Stimulated activated CD4-positive, alpha-beta T cell treated with anti-CD3 and anti-CD28 coated beads, Interleukin-4, amount 100 ng/mL, for 4 hours (primary cell): ENCODE results near the gene YTHDC1.
"Not testable (repeated sequence)": the region's sequence is repeated elsewhere in the genome, so short reads cannot be mapped to it uniquely, and the experiment has no call there.

Experiments used
- DNase-seq, 2 experiments: peaks; one replicate each; pipeline ENCODE4 v3.0.0-alpha.2; 2020

The YTHDC1 gene

DNA sequence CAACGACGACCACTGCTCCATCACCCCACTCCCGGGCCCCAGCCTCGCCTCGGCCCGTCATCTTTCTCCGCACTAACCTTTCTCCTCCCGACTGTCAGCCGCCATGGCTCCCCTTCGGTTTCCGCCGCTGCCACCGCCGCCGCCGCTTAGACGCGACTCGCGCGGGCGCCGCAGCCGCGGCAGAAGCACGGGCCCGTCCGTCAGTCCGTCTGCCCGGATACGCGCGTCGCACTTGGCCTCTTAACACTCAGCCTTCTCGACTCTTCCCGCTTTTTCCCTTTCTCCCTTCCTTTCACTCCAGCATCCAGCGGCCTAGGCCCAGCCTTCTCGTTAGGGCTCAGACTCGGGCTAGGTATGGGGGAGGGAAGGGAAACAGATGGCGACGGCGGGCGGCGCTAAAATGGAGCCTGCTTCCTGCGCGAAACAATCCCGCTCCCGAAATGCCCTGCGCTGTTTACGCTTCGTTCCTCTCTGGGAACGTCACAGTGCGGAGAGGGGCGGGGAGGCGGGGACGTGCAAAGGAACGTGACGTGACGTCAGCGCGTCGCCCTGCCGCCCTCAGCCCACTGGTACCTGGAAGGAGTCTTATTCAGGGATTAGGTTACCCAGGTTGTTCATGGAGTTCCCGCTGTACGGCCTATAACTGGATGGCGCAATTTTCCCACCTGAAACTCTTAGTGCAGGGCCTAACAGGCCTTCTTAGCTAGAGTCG lies at the start of gene YTHDC1:
Gene YTHDC1, minus strand, starts transcription at position 442 of the 712 bp plus-strand sequence. Its CDS starts 337 bp downstream, at position 105.
- peak; percentile 93 to 94 for DNase-seq

DNA sequence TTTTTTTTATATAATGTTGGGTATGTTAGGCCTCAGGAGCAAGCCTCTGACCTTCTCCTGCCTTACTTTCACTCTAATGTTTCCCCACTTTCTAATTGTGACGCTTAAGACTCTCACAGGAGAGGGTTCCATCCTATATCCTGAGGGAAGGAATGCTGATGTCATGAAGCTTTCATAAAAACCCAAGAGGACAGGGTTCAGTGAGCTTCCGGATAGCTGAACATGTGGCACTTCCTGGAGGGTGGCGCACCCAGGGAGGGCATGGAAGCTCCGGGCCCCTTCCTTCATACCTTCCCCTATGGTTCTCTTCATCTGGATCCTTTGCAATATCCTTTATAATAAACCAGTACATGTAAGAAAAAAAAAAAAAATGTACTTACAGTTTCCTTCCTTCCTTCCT lies 49.4 kb upstream of the YTHDC1 start:
- DNase-seq, result no peak

DNA sequence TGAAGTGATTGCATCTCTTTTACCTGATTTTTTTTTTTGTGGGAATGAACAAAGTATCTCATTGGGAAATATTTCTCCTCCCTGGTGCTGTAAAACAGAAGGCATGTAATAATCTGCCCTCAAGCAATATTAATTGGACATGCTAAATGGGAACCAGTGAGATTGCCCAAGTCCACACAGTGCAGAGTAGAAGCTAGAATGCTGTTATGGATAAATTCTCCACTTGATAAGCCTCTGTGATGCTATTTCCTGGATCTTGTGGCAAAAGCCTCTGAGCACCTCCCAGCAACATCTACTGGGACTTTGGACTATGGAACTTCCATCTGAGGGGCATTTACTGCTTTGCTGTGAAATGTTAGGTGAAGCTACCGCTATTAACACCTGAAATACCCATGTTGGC lies 46.9 kb upstream of the YTHDC1 start:
- no peak for DNase-seq

DNA sequence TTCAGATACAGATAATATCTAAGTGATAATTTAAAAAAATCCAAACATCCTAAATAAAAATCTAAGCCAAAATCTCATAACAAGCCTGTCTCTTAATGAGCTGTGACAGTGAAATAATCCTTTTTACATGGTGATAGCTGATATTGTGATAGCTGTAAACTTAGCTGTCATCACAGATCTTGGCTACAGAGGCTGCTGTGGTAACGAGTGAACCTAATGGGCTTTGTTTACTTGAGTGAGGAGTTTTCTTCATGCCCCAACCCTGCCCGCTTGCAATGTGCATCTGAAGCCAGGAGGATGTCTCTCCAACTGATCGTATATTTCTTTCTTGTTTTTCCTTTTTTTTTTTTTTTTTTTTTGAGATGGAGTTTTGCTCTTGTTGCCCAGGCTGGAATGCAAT lies 41.5 kb upstream of the YTHDC1 start:
- DNase-seq, result no peak

DNA sequence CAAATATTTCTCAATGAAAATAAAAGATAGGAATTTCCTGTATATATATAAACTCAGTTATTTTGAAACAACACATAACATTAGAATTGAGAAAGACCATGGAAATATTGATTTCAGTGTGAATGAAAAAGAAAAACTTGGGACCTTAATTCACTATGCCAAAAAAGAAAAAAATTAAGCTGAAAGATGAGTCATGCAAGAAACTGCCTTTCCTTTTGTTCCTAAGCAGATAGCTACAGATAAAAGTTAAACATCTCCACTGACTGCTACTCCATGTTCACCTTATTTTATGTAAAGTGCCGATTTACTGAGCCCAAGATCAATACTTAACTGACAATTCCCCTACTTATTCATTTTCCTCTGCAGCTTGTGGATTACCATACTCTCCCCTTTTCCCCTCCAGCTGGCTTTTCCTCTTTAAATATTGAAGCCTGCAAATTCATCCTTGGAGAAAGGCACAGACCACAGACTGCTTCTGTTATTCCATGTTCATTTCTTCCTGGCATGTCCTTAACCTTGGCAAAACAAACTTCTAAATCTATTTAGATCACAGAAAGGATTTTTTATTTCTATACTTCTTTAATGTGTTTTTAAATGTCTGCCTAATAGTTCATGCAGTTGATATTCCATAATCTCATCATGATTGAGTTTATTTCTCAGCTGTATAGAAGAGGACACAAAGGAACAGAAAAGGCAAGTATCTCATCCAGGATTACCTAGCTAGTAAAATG lies 40.5 kb upstream of the YTHDC1 start:
- DNase-seq, result no peak

DNA sequence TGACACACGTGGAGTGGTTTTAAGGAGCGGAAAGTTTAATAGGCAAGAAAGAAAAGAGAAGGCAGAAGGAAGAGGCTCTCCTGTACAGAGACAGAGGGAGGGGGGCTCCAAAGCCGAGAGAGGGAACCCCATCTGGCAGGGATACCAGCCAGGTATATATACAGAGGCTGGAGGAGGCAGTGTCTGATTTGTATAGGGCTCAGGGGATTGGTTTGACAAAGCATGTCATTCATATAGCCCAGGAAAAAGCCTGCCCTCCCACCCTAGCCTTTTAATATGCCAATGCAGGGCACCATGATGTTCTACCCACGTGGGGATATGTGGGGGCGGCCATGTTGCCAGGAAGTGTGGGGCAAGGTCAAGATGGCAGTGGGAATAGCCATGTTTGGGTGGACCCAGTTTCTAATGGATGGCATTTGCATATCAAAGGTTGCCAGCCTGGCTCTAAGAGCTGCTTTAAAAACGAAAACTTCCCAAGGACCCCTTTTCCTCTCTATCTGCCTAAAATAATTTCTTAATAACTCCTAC lies 39.6 kb upstream of the YTHDC1 start:
- DNase-seq, result not testable (repeated sequence)

DNA sequence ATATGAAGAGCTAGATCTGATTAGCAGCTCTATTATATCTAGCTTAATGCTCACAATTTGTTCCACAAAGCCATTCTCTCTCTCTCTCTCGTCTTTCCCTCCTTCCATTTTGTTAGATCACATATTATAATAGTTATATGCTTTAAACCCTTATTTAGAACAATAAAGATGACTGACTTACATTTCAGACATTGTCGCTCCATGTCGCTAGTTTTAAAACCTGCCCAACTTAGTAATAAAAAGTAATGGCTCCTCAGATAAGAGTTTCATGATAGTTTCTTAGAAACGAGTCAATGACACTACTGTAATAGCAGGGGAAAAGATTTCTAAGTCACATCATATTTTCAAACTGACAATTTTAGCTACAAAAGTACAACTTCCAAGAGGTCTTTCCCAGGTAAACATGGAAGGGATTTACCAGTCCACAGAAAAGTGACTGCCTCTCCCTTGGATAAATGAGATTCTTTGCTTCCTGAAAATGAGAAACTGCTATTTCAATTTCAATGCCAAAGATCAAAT lies 38.5 kb upstream of the YTHDC1 start:
- no peak for DNase-seq

DNA sequence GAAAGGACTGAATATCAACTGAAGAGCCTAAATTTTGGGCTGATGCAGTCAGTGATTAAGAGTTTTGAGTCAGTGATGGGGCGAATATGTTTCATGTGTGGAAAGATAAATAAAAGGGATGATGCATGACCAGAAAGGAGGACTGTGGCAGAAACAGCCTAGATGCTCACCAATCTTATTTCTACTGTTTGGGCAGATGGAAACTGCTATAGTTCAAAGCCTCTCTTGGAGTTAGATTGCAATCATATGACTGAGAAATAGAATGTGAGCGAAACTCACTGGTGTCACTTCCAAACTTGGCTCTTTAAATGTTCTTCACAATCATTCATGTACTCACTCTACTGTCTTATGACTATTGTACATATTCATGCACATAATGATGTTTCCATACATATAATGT lies 35.4 kb upstream of the YTHDC1 start:
- DNase-seq, result no peak

DNA sequence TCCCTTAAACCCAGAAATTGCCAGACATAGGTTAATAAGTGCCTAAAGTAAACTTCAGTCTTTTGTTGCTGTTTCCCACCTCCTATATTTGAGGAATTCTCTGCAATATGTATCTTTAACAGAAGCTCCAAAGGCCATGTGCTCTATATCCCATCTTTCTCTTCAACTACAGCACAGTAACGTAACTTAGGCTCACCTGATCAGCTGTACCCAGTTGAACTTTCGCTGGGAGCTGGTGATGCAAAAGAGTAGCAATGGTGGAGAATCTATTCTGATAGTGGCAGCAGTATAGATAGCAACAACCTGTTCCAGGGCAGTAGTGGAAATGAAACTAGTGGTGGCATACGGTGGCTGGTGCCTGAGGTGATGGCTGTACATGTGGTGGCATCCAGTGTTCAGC lies 33.2 kb upstream of the YTHDC1 start:
- no peak for DNase-seq

DNA sequence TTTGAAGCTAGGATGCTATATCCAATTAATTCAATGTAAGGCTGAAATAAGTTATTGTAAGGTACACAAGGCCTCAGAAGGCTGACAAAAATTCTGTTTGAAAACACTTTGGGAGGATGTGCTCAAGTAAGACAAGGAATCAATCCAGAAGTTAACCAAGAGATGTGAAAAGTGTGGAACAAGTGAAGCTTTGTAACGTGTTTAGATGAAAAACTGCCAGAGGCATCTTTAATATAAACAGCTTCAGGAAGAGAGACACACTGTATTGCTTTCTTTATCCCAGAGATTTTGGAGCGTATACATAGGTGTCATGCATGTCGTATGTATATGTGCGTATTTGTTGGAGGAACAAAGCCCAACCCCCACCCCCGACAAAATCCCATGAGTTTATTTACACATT lies 28.3 kb upstream of the YTHDC1 start:
- no peak for DNase-seq

DNA sequence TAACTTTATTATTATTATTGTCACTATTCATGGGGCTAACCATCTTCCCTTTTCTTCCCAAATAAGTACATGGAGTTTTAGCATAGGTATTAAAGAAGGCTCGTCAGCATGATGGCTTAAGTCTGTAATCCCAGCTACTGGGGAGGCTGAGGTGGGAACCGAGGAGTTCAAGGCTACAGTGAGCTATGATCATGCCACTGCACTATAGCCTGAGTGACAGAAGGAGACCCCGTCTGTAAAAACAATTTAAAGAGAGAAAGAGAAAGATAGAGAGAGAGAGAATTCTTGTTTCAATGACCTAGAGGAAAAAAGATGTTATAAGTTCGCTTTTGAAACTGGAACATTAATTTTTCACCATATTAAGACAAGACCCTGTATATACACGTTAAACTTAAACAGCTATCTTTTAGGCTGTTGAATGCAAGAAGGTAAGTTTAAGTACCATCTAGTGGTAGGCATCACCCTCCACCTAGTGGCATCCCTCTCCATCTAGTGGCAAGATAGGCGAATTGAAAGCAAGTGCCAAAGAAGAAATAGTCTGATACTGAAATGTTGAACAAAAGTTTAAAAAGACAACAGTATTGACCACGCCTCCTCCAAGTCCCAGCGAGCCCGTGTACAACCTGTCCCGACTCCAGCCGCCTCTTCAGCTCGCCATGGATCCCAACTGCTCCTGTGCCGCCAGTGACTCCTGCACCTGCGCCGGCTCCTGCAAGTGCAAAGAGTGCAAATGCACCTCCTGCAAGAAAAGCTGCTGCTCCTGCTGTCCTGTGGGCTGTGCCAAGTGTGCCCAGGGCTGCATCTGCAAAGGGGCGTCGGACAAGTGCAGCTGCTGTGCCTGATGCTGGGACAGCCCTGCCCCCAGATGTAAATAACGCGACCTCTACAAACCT lies 26.0 kb upstream of the YTHDC1 start:
- DNase-seq, result peak; percentile 3 to 29

DNA sequence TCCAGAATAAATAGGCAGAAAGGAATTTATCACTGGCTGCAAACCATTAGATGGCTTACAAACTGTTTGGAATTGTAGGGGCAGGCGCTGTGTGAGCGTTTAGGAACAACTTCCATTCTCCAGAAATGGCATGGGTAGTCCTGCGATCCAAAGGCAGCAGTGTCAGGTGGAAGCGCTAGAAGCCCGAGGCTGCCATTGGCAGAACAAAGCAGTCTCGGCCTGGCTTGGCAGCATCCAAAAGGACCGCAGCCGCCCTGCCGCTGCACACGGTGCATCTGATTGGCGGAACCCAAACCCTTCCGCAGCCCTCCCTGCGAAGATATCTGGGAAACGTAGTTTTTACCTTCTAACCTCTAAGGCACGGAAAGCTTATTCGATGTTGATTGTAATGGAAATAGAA lies 23.6 kb upstream of the YTHDC1 start:
- DNase-seq, result peak; percentile 38 to 50

DNA sequence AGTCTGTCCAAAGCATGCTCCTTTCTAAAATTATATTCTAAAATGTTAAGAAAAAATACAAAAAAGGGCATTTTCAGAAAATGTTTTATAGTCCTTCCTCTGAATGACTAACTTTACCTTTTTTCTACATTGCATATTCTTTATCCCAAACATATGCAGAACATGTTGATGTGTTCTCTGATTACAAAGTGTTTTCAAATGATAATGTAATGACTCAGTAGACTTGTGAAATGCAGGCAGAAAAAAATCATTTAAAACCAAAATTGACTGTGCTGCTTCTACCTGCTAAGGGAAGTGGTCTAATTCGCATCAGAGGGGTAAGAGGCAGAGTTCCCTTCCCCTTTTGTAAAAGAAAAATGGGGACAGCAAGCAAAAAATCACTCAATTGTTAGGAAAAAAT lies 22.7 kb upstream of the YTHDC1 start:
- no peak for DNase-seq

DNA sequence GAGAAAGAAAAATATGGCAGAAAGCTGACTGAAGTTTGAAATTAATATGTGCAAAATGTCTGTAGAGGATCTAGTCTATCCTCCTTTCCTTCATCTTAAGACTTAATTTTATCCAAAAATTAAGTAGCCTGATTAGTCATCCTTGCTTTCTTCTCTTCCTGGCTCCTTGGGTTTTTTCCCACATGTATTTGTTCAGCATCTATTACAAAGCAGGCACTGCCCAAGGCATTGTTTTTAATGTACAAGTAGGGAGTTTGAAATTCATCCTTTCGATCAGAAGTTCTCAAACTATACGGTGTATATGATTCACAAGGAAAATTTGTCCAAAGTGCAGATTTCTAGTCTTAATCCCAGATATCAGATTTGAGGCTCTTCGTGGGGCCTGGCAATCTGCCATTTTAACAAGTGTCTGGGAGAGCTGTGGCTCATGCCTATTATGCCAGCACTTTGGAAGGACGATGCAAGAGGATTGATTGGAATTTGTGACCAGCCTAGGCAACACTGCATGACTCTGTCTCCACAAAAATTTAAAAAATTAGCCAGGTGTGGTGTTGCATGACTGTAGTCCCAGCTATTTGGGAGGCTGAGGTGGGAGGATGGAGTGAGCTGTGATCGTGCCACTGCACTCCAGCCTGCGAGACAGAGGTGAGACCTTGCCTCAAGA lies 19.4 kb upstream of the YTHDC1 start:
- DNase-seq, result no peak

DNA sequence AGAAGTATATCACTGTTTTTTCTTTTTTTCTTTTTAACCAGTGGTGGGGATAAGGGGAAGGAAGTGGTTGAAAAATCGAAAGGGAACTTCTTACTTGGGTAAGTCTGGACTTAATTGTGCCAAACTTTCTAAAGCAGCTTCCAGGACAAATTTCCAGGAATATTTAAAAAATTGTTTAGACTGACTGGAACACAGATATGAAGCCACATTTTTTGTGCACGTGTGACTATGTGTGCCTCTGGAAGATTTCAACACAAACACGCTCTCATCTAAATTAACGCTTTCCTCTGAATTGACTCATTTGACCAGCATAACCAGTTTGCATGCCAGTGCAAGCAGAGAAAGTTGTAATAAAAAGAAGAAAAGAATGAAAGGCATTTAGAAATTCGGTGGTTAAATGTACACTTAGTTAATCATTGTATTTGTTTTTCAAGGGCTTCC lies 18.8 kb upstream of the YTHDC1 start:
- no peak for DNase-seq

DNA sequence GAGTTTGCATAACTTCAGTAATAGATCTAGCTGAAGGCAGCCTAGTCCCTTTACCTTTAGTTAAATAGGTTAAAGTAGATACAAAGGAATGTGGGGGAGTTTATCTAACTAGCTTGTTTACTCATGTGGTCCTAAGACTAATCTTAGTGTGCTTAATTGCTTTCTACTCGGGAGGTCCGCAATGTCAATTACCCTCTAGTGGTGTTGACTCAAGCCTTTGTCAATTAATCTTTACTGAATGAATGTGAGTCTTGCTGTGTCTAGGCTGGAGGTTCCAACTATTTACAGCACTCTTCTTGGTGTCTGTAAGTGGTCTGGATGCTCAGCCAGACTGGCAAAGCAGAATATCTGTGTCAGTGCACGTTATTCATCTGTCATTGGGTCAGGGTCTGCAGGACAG lies 17.9 kb upstream of the YTHDC1 start:
- no peak for DNase-seq

DNA sequence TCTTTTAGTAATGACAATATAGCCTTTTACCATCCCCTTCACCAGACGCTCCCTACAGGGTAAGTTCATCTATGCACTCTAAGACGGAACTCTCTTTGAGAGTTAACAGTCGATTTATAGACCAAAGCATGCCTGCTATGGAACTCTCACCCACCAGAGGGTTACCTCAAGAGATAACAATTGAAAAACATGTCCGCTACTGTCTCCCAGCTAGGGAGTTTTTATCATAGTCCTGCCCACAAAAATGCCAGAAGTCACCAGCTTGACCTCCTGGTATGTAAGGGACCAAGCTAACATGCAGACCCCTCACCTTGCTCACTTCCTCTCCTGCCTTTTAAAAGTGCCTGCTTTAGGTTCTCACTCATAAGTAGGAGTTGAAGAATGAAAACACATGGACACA lies 16.7 kb upstream of the YTHDC1 start:
- DNase-seq, result no peak

DNA sequence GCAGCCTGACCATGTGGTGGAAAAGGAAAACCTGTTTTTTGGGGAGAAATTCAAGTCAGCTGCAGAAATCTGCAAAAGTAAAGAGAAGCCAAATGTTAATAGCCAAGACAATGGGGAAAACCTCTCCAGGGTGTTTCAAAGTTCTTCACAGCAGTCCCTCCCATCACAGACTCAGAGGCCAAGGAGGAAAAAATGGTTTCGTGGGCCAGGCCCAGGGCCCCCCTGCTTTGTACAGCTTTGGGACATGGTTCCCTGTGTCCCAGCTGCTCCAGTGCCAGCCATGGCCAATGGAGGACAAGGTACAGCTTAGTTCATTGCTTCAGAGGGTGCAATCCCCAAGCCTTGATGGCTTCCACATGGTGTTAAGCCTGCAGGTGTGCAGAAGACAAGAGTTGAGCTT lies 15.2 kb upstream of the YTHDC1 start:
- DNase-seq, result no peak

DNA sequence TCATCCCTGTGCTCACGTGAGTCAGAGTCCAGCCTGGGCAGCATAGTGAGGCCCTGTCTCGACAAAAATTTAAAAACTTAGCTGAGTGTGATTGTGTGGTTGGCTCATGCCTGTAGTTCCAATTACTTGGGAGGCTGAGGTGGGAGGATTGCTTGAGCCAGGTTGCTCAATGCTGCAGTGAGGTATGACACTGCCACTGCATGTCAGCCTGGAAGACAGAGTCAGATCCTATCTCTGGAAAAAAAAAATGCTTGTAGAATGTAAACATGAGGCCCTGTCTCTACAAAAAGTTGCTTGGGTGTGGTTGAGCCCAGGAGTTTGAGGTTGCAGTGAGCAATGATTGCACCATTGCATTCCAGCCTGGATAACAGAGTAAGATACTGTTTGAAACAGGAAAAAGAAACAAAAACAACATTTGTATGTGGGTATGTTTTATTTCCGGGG lies 11.3 kb upstream of the YTHDC1 start:
- no peak for DNase-seq

DNA sequence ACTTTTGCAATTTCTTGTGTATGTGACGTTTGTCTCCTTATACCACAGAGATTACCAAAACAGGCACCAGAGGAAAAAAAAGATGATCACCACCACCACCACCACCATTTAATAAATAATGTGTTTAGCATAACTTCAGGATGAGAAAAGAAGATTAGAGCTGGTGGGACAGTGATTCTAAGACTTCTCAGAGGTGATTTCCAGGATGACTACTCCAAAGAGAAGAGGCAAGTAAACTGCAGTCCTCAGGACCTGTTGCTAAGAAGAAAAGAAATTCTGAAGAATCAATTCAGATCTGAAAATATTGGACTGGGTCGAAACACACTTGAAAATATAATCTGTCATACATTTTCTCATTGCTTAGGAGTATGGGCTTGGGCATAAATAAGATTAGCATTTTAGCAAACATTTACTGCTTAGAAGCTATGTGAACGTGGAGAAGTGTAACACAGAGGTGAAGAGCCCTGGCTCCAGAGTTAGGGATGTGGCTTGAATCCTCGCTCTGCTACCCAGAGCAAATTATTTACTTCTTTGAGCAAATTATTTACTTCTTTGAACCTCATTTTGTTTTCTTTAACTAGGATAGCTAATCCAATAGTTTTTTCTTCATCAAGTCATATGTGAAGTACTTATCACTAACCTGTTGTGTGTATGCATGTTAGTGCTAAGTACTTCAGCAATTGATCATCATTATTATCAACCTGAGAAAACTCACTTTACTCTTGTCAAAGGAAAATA lies 10.5 kb upstream of the YTHDC1 start:
- no peak for DNase-seq

DNA sequence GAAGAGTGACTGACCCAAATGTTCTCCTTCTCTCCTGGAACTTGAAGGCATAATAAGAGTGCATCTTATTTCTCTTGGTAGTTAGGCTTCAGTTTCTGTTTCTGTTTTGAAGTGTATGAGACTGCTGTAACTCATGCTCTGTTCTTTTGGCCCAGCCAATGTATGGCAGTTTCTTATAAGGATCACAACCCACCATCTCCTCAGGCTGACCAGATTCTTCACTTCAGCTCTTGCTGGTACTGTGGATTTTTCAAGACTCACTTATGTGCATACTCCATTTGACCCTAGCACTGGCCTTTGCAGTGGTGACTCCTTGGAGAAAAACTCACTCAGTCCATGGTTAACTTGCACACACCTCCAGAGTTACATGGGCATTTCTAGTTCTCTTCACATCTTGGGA lies 9.6 kb upstream of the YTHDC1 start:
- no peak for DNase-seq

DNA sequence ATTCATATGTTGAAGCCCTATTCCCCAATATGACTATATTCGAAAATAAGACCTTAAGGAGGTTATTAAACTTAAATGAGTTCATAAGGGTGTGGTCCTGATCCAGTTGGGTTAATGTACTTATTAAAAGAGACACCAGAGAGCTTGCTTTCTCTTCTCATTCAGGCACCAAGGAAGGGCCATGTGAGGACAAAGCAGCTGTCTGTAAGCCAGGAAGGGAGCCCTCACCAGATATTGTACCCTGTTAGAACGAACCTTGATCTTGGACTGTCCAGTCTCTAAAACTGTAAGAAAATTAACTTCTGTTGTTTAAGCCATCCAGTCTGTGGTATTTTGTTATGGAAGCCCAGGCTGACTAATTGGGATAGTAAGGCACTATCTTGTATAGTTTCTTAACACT lies 9.1 kb upstream of the YTHDC1 start:
- no peak for DNase-seq
